Adipocyte (in vitro differentiated cells): ENCODE results near the gene TRAPPC2L.

Experiments
- DNase-seq: peaks from one replicate; pipeline ENCODE4 v3.0.0-alpha.2; 2015; ENCODE audit warnings: low read depth
- H3K27me3 ChIP-seq: replicated peaks from 2 replicates; pipeline ENCODE4 v1.7.0; 2013; ENCODE audit warnings: mild to moderate bottlenecking, low read length, moderate library complexity; ENCODE audit not compliant: control insufficient read depth, insufficient read depth
- H3K36me3 ChIP-seq: 2 replicates; pipeline ENCODE4 v1.7.0; 2013; ENCODE audit warnings: low read length, mild to moderate bottlenecking, moderate library complexity; ENCODE audit not compliant: control insufficient read depth, insufficient read depth, severe bottlenecking
- H3K4me1 ChIP-seq: 2 replicates; pipeline ENCODE4 v1.7.0; 2013; ENCODE audit warnings: mild to moderate bottlenecking, low read length, moderate library complexity; ENCODE audit not compliant: control insufficient read depth, insufficient read depth
- H3K4me3 ChIP-seq: 2 replicates; pipeline ENCODE4 v1.7.0; 2013; ENCODE audit warnings: mild to moderate bottlenecking, low read length, moderate library complexity
- H3K9ac ChIP-seq: 2 replicates; pipeline ENCODE4 v1.7.0; 2013; ENCODE audit warnings: mild to moderate bottlenecking, low read length, moderate library complexity
- H3K9me3 ChIP-seq: 2 replicates; pipeline ENCODE4 v1.7.0; 2013; ENCODE audit warnings: mild to moderate bottlenecking, low read length, moderate library complexity; ENCODE audit not compliant: control insufficient read depth

TRAPPC2L gene

GRCh38 chr16:88856828-88857727 lies at the start of gene TRAPPC2L, which contains the start of gene GALNS:
Gene TRAPPC2L, plus strand, starts transcription at chr16:88857127. Its CDS starts 24 bp downstream, at chr16:88857151.
Gene GALNS, minus strand, starts transcription at chr16:88856947. Its CDS starts 70 bp downstream, at chr16:88856877.
- DNase-seq: peak; percentile 100
- Histone ChIP-seq H3K9me3 (no peaks in the 10 kb centered on the region), H3K4me3 (peak within 1 kb of the TSS; percentile 99), H3K9ac (peak within 1 kb of the TSS; percentile 93), H3K36me3 (peaks cover 32% of the 10 kb centered on the region), H3K27me3 (no peaks in the 10 kb centered on the region), H3K4me1 (peaks cover 19% of the 10 kb centered on the region)

GRCh38 chr16:88807142-88807625 lies 49.7 kb upstream of the TRAPPC2L start:
- H3K9me3 ChIP-seq: no peaks in the 10 kb centered on the region
- H3K27me3 ChIP-seq: no peaks in the 10 kb centered on the region
- H3K36me3 ChIP-seq: peaks cover 22% of the 10 kb centered on the region
- peaks cover 23% of the 10 kb centered on the region for H3K4me1 ChIP-seq
- H3K4me3 ChIP-seq: no peak overlapping the region
- no peak for DNase-seq
- H3K9ac ChIP-seq: no peak overlapping the region

GRCh38 chr16:88807626-88808453 lies 49.1 kb upstream of the TRAPPC2L start:
- Histone ChIP-seq H3K4me3 (no peak overlapping the region), H3K27me3 (no peaks in the 10 kb centered on the region), H3K36me3 (peaks cover 22% of the 10 kb centered on the region), H3K9ac (no peak overlapping the region), H3K4me1 (peaks cover 21% of the 10 kb centered on the region), H3K9me3 (no peaks in the 10 kb centered on the region)
- no peak for DNase-seq

- H3K4me3 ChIP-seq: no peak overlapping the region
- H3K36me3 ChIP-seq: peaks cover 22% of the 10 kb centered on the region
- H3K4me1 ChIP-seq: peaks cover 19% of the 10 kb centered on the region
- peak overlapping the region; percentile 90 for H3K9ac ChIP-seq
- no peaks in the 10 kb centered on the region for H3K9me3 ChIP-seq
- DNase-seq: no peak
- H3K27me3 ChIP-seq: no peaks in the 10 kb centered on the region
Measured at GRCh38 chr16:88809068-88809675, 47.8 kb upstream of the TRAPPC2L start.

GRCh38 chr16:88809676-88810165 lies 47.2 kb upstream of the TRAPPC2L start:
- peak overlapping the region; percentile 90 for H3K9ac ChIP-seq
- DNase-seq: no peak
- H3K36me3 ChIP-seq: peaks cover 22% of the 10 kb centered on the region
- H3K4me1 ChIP-seq: peaks cover 16% of the 10 kb centered on the region
- H3K27me3 ChIP-seq: no peaks in the 10 kb centered on the region
- H3K4me3 ChIP-seq: peak overlapping the region; percentile 82
- H3K9me3 ChIP-seq: no peaks in the 10 kb centered on the region

GRCh38 chr16:88810166-88810911 lies 46.6 kb upstream of the TRAPPC2L start:
- Histone ChIP-seq H3K4me3 (peak overlapping the region; percentile 82), H3K9ac (peak overlapping the region; percentile 90), H3K4me1 (peaks cover 16% of the 10 kb centered on the region), H3K36me3 (peaks cover 22% of the 10 kb centered on the region), H3K27me3 (no peaks in the 10 kb centered on the region), H3K9me3 (no peaks in the 10 kb centered on the region)
- DNase-seq: no peak

- peak; percentile 89 for DNase-seq
Measured at GRCh38 chr16:88810912-88811768, 45.8 kb upstream of the TRAPPC2L start.

GRCh38 chr16:88811769-88812512 lies 45.0 kb upstream of the TRAPPC2L start, which contains the start of gene APRT:
Gene APRT, minus strand, starts transcription at chr16:88811928. Its CDS starts 29 bp downstream, at chr16:88811899.
- no peaks in the 10 kb centered on the region for H3K27me3 ChIP-seq
- H3K4me3 ChIP-seq: peak within 1 kb of the TSS; percentile 82
- H3K9me3 ChIP-seq: no peaks in the 10 kb centered on the region
- DNase-seq: peak; percentile 98
- H3K4me1 ChIP-seq: peaks cover 16% of the 10 kb centered on the region
- H3K9ac ChIP-seq: peak within 1 kb of the TSS; percentile 90
- peaks cover 22% of the 10 kb centered on the region for H3K36me3 ChIP-seq

More at GRCh38 chr16:88810912-88811768, 45.8 kb upstream of the TRAPPC2L start:
- Histone ChIP-seq H3K36me3 (peaks cover 22% of the 10 kb centered on the region), H3K9ac (peak overlapping the region; percentile 90), H3K4me1 (peaks cover 16% of the 10 kb centered on the region), H3K4me3 (peak overlapping the region; percentile 82), H3K27me3 (no peaks in the 10 kb centered on the region), H3K9me3 (no peaks in the 10 kb centered on the region)

- peaks cover 20% of the 10 kb centered on the region for H3K36me3 ChIP-seq
- no peaks in the 10 kb centered on the region for H3K9me3 ChIP-seq
- no peaks in the 10 kb centered on the region for H3K27me3 ChIP-seq
- peaks cover 16% of the 10 kb centered on the region for H3K4me1 ChIP-seq
- peak overlapping the region; percentile 82 for H3K4me3 ChIP-seq
- DNase-seq: peak; percentile 84
- H3K9ac ChIP-seq: peak overlapping the region; percentile 90
Measured at GRCh38 chr16:88812513-88813268, 44.2 kb upstream of the TRAPPC2L start.
